GM12801 (cell line): ENCODE measurements around the gene PLXNC1.

Experiments used
- TF ChIP-seq, protein P1 (sequence below): IDR thresholded peaks from one replicate; pipeline ENCODE4 v1.5.1; 2011; ENCODE audit warnings: control low read depth; ENCODE audit not compliant: insufficient read length; ENCODE audit errors: extremely low read depth

Gene PLXNC1

DNA sequence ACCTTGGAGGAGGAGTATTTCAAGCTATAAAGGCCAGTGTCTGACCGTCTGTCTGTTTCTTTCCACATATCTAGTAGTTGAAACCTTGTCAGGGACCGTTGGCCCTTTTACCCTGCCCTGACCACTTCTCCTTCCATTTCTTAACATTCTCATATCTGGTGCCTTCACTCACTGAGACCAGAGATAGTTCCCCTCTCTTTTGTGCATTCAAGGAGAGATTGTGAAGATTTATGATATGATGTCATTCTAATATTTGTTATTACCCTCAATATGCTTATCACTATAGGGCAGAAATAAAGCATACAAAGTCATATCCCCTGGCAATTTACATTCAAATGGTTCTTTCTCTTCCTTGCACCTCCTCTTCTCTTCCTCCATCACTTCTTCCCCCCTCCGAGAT, 83.3 kb downstream of the PLXNC1 start:
- TF ChIP-seq, protein P1, sequence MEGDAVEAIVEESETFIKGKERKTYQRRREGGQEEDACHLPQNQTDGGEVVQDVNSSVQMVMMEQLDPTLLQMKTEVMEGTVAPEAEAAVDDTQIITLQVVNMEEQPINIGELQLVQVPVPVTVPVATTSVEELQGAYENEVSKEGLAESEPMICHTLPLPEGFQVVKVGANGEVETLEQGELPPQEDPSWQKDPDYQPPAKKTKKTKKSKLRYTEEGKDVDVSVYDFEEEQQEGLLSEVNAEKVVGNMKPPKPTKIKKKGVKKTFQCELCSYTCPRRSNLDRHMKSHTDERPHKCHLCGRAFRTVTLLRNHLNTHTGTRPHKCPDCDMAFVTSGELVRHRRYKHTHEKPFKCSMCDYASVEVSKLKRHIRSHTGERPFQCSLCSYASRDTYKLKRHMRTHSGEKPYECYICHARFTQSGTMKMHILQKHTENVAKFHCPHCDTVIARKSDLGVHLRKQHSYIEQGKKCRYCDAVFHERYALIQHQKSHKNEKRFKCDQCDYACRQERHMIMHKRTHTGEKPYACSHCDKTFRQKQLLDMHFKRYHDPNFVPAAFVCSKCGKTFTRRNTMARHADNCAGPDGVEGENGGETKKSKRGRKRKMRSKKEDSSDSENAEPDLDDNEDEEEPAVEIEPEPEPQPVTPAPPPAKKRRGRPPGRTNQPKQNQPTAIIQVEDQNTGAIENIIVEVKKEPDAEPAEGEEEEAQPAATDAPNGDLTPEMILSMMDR, result no peak

DNA sequence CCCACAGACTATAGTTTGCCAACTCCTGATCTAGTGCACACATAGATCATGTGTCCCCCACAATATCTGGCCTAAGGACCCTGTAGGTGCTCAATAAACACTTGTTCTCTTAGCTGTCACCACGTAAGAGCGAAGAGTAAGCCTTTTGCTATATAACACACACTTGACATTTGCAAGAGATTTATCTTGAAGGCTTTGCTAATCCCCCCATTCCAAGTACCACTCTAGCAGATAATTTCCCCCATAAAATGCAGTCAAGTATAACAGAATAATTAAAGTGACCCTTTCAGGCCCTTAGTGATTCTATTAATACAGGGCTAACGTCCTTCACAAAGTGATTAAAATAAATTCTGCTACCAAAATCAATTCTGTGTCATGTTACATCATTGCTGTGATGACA, 87.5 kb downstream of the PLXNC1 start:
- TF ChIP-seq, protein P1, result no peak

DNA sequence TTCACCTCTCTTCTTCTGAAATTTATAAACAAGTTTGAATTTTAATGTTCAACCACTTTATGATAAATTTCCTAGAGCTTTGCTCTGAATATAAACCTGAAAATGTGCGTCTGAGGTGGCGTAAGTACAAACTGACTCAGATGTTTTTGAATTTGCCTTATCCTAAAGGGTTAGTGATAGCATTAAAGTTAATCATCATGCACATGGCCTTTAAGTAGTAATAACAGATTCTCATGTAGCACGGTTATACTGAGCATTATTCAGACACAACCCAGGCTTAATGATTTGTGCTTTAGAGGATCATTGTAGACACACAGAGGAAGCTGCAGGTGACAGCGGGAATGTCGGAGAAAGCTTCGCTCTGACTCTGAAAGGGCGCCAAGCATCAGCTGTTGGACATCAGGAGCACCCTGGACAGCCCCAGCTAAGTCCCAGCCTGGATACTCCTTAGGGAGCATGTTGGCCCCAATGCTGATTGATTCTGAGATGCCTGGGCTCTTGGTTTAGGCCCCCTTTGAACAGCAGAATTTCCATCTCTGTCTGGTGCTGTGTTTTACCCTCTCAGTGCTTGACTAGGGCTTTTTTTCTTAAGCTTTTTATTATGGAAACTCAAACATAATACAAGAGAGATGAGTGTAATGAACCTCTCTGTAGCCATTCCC, 91.1 kb downstream of the PLXNC1 start:
- TF ChIP-seq, protein P1, result no peak

DNA sequence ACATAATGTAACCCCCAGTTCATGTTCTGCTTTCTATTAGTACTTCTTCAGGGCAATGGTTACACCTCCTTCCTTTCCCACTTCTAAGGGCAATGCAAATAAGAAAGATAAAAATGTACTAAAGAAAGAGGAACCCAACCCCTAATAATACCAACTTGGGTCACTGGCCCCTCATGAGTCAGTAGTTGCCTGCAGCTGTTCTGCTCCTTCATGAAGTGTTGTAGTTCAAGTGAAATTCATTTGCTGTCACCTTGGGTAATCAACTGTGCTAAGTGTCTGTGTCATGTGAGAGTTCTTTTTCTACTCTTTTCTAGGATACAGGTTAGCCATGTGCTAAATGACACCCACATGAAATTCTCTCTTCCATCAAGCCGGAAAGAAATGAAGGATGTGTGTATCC, 91.8 kb downstream of the PLXNC1 start:
- TF ChIP-seq, protein P1, result no peak

DNA sequence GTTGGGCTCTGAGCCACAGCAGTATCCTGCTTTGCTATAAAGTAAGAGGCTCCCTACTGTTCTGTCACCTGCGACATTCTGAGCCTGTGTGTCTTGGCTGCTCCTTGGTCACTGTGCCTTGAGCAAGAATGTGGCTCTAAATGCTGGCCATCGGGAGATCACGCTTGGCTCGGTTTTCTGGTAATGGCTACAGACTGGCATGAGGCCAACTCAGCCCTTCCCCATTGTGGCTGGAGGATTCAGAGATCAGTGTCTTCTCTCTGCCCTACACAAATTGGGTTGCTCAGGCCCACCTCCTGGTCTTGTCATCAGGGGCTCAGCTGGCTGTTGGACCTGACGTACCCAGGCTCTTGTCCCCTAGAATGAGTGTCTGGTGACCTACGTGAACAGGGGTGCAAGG, 94.5 kb downstream of the PLXNC1 start:
- TF ChIP-seq, protein P1, result no peak

DNA sequence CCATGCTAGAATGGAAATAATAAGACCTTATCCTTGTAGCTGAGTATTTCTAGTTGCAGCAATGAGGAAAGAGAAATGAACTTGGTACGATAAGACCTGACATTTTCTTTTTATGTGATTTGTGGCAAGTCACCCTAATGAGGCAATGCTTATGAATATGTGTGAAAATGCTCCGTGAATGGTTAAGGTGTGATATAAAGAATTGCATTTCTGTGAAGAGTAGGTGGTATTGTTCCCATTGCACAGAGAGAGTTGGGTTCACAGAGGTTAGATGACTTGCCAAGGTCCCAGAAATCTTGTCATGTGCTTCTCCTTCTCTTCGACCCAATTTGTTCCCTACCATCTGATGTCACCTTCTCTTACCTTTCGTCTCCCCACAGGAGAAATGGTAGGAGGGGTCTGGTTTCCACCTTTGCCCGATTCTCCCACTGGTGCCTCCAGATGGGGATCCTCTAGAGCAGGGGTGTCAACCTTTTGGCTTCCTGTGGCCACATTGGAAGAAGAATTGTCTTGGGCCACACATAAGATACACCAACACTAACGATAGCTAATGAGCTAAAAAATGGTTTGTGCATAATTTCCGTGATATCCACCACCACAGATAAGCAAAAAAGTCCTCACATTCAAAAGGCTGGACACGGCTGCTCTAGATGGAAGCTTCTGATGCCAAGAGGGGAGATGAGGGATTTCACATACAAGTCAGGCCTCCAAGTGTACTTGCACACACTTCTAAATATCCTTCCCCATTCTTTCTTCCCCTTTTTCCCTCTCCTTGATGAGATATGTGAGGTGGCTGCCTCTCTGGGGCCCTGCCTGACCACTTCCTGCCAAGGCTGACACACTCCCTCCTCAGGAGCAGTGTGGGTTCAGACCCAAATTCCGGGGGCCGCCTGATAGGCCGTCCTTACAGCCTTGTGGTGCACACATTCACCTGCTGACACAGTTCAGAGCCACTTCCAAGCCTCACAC, 96.1 kb downstream of the PLXNC1 start:
- TF ChIP-seq, protein P1, result no peak

DNA sequence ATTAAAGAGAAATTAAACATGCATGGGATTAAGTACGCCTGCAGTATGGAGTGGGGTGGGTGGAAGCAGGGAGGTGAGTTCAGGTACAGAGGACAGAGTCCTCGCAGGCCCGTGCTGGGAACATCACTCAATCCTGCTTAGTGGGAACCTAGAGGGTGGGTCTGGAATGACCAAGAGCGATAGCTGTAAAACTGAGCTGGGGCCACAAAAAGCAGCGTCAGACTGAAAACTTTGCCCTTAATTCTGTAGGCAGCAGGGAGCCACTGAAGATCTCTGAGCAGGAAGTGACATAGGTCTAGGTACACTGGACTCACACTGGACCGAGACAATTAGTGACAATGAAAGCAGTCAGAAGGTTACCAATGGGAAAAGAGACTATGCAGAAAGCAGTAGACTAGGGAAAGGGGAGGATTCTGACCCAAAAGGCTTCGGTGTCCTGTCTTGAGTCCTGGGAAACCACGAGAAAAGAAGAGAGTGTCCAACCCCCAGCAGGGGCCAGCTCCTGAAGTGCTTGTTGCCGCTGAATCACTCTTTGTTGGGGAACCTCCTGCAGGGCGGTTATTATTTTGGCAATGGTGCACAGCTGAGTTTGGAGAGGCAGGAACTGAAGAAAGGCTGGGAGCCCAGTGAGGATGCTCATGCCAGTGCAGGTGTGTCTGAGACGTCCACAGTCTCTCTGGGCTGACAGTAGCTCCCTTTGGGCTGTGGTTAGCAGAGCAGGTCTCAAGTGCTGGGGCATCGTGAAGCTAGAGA, 97.4 kb downstream of the PLXNC1 start:
- TF ChIP-seq, protein P1, result no peak
